ENCODE data around the gene KLF9.

The KLF9 gene

GRCh38 chr9:70385426-70385825 is 29.0 kb downstream of the KLF9 start:
- no peak for DNase-seq (ENCODE audit: low read depth, low spot score)
- H3K4me3 ChIP-seq (ENCODE audit: low read length), result no peak overlapping the region

GRCh38 chr9:70382709-70383605 is 31.5 kb downstream of the KLF9 start:
- no peak overlapping the region for H3K4me3 ChIP-seq (ENCODE audit: low read length)
- no peak for DNase-seq (ENCODE audit: low read depth, low spot score)

DNA sequence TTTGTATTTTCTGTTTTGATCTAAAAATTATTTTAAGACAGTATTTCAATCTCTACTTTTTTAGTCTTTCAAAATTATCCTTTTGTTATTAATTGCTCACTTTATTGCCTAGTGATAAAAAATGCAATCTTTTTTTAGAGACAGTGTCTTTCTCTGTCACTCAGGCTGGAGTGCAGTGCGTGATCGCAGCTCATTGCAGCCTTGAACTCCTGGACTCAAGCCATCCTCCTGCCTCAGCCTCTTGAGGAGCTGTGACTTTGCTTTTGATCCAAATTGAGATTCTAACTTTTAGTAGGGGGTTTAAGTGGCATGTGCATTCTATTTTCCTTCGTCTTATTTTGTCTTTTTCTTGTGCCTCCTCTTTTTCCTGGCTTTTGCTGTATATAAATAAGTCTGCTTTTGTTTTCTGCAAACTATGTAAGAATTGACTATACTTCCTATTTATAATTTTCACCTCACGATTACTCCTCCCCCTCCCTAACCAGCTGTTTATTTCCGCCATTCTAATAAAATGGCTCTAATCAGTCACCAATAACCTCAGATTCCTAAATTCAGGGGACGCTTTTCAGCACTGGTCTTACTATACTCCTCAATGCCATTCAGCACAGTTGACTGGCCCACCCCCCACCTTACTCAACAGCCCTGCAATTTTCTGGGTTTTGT is 32.3 kb downstream of the KLF9 start:
- no peak for DNase-seq (ENCODE audit: low read depth, low spot score)
- no peak overlapping the region for H3K4me3 ChIP-seq (ENCODE audit: low read length)

DNA sequence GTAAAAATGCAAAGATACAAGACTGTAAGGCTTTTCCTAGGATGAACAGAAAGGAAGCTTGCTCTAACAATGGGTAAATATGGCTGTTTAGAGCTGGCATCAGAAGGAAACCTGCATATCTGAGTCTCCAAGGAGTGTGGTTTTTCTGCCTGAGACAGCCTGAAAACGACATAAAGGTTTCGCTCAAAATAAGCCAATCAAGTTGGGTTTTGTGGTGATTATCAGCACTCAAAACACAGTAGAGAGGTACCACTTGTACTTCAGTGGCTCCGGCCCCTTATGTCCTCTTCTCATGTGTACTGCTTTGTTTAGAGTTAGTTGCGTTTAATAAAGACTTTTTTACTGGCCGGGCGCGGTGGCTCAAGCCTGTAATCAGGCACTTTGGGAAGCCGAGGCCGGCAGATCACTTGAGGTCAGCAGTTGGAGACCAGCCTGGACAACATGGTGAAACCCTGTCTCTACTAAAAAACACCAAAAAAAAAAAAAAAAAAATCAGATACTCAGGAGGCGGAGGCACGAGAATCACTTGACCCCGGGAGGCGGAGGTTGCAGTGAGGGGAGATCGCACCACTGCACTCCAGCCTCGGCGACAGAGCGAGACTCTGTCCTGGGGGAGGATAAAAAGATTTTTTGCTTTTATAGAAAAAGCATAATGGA is 39.4 kb downstream of the KLF9 start:
- no peak for DNase-seq (ENCODE audit: low read depth, low spot score)
- no peak overlapping the region for H3K4me3 ChIP-seq (ENCODE audit: low read length)

DNA sequence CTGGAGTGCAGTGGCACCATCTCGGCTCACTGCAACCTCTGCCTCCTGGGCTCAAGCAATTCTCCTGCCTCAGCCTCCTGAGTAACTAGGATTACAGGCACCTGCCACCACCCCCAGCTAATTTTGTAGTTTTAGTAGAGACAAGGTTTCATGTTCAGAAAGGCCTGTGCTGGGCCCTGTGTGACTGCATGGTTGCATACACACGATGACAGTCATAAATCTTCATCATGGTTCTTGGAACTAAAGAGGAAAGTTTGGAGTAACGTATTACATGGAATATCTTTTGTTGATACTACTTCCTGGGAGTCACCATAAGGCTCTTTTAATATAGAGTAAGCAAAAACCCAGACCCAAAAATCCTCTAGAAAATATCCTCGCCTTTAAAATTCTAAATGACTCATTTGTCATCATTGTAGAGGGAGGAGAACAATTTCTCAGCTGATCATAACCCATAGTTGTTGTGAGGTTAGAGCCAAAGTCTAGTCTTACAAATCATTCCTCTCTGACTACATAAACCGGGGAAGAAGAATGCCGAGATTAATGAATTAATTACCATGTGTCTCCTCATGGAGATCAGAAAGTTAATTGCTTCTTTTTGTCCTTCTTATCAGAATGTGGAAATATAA is 47.0 kb downstream of the KLF9 start:
- no peak for DNase-seq (ENCODE audit: low read depth, low spot score)
- H3K4me3 ChIP-seq (ENCODE audit: low read length), result no peak overlapping the region

GRCh38 chr9:70363760-70364159 is 50.7 kb downstream of the KLF9 start:
- no peak for DNase-seq (ENCODE audit: low read depth, low spot score)
- H3K4me3 ChIP-seq (ENCODE audit: low read length), result no peak overlapping the region

GRCh38 chr9:70362952-70363351 is 51.5 kb downstream of the KLF9 start:
- no peak for DNase-seq (ENCODE audit: low read depth, low spot score)
- H3K4me3 ChIP-seq (ENCODE audit: low read length), result no peak overlapping the region

- no peak overlapping the region for H3K4me3 ChIP-seq (ENCODE audit: low read length)
- no peak for DNase-seq (ENCODE audit: low read depth, low spot score)
These were observed 58.7 kb downstream of the KLF9 start for GRCh38 chr9:70355801-70356200.

GRCh38 chr9:70352802-70353201 is 61.7 kb downstream of the KLF9 start:
- H3K4me3 ChIP-seq (ENCODE audit: low read length), result no peak overlapping the region
- no peak for DNase-seq (ENCODE audit: low read depth, low spot score)

- no peak for DNase-seq (ENCODE audit: low read depth, low spot score)
- no peak overlapping the region for H3K4me3 ChIP-seq (ENCODE audit: low read length)
These were observed 62.1 kb downstream of the KLF9 start for GRCh38 chr9:70352356-70352755.

DNA sequence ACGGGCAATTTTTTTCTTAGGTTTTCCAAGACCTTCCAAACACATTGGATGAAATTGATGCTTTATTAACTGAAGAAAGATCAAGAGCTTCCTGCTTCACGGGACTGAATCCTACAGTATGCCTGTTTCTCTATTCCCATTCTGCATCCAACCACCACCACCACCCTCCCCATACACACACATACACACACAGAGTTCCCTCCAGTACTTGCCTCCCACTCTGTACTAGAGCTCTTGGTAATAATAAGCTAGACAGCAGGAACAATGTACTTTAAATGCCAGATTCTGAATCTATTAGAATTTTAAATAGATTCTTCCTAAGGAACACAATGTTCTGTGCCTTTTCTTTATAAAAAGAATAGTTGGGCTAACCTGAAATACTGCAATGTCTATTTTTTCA is 67.4 kb downstream of the KLF9 start:
- DNase-seq (ENCODE audit: low read depth, low spot score), result no peak
- no peak overlapping the region for H3K4me3 ChIP-seq (ENCODE audit: low read length)

DNA sequence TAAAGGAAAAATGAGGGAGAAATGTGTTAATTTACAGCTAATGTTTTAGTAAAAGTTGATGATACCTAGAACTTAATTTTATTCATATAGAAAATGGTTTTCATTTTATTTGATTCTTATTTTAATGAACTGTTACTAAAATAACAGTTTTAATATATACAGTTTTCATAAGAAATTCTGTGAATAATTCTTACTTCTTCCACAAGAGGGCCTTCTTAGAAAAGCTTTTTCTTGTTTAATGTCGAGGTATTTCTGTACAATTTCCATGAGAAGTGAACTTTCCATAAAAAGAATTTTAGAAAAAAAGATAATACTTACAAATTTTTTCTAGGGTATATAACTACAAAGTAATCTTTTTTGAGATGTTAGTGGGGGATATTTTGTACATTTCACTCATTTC is 73.9 kb downstream of the KLF9 start:
- no peak for DNase-seq (ENCODE audit: low read depth, low spot score)
- H3K4me3 ChIP-seq (ENCODE audit: low read length), result no peak overlapping the region
